Muscle of leg (tissue), 11 donors: ENCODE data around the gene KDM4B. TPM values are rescaled to one million over a fixed set of nuclear protein-coding genes. Genes with fewer than 3 reads are reported as not detected.

Source experiments
- DNase-seq: peaks from one replicate; pipeline ENCODE4 v3.0.0; 2013
- H3K27ac ChIP-seq: one replicate; pipeline ENCODE4 v1.5.1; 2013; ENCODE audit warnings: mild to moderate bottlenecking, low read length, control low read depth
- H3K27me3 ChIP-seq: one replicate; pipeline ENCODE4 v1.6.1; 2013; ENCODE audit warnings: low read length; ENCODE audit not compliant: control insufficient read depth, insufficient read depth
- H3K36me3 ChIP-seq: one replicate; pipeline ENCODE4 v1.6.1; 2013; ENCODE audit warnings: low read length; ENCODE audit not compliant: control insufficient read depth, insufficient read depth
- H3K4me1 ChIP-seq: one replicate; pipeline ENCODE4 v1.6.1; 2013; ENCODE audit warnings: low read length; ENCODE audit not compliant: control insufficient read depth, insufficient read depth
- H3K4me3 ChIP-seq: one replicate; pipeline ENCODE4 v1.5.1; 2013; ENCODE audit warnings: low read length, control low read depth
- H3K9me3 ChIP-seq: replicated peaks from 2 replicates; pipeline ENCODE4 v1.6.1; 2013; ENCODE audit warnings: low read depth, low read length; ENCODE audit not compliant: control insufficient read depth
- WGBS: methylation state at CpG from one replicate; pipeline ENCODE4 v1.1.5; 2013; ENCODE audit warnings: missing lambda C conversion rate; ENCODE audit not compliant: insufficient coverage; 5-methylcytosine and 5-hydroxymethylcytosine counted together
- polyA plus RNA-seq, 8 donors: library from polyadenylated mRNA; unstranded; fragments of 120-200 nt; gene quantifications; one replicate each; pipeline versions ENCODE4 v1.2.1 to v1.2.3, GENCODE V29; 2013; ENCODE audit warnings: inconsistent platforms in 1 of 8, low replicate concordance in 1 of 8; ENCODE audit not compliant: insufficient read length in 8 of 8, insufficient read depth in 1 of 8
- total RNA-seq: library from RNA; stranded (reverse); fragments of 120-200 nt; gene quantifications from one replicate; pipeline ENCODE4 v1.2.4, GENCODE V29; 2013

KDM4B gene
- total and polyA plus RNA-seq, 9 donors: 8.1 to 22.3 (median 21.1) TPM

- Histone ChIP-seq H3K4me1 (peaks cover 16% of the 10 kb centered on the region), H3K27ac (no peak overlapping the region), H3K27me3 (no peaks in the 10 kb centered on the region), H3K36me3 (peaks cover 50% of the 10 kb centered on the region), H3K4me3 (no peak overlapping the region), H3K9me3 (peaks cover 7% of the 10 kb centered on the region)
- DNase-seq: no peak
- 92% methylated on average over 5 of the region's 6 CpGs for WGBS
Measured at GRCh38 chr19:5112175-5112574, 143.3 kb downstream of the KDM4B start.

- 63% methylated on average over 20 of the region's 27 CpGs for WGBS
- peaks cover 7% of the 10 kb centered on the region for H3K9me3 ChIP-seq
- H3K4me1 ChIP-seq: peaks cover 12% of the 10 kb centered on the region
- peaks cover 43% of the 10 kb centered on the region for H3K36me3 ChIP-seq
- no peaks in the 10 kb centered on the region for H3K27me3 ChIP-seq
- H3K27ac ChIP-seq: no peak overlapping the region
- H3K4me3 ChIP-seq: no peak overlapping the region
- no peak for DNase-seq
Measured at GRCh38 chr19:5112681-5113575, 144.0 kb downstream of the KDM4B start.

- H3K4me1 ChIP-seq: peaks cover 20% of the 10 kb centered on the region
- no peak overlapping the region for H3K4me3 ChIP-seq
- H3K27ac ChIP-seq: no peak overlapping the region
- peaks cover 7% of the 10 kb centered on the region for H3K9me3 ChIP-seq
- DNase-seq: no peak
- H3K36me3 ChIP-seq: peaks cover 39% of the 10 kb centered on the region
- no peaks in the 10 kb centered on the region for H3K27me3 ChIP-seq
- 88% methylated on average over 37 of the region's 43 CpGs for WGBS
Measured at GRCh38 chr19:5113633-5114586, 145.0 kb downstream of the KDM4B start.

- peaks cover 41% of the 10 kb centered on the region for H3K36me3 ChIP-seq
- H3K4me1 ChIP-seq: peaks cover 20% of the 10 kb centered on the region
- H3K27ac ChIP-seq: no peak overlapping the region
- H3K27me3 ChIP-seq: no peaks in the 10 kb centered on the region
- WGBS: 71% methylated on average over 9 of the region's 11 CpGs
- peaks cover 7% of the 10 kb centered on the region for H3K9me3 ChIP-seq
- no peak for DNase-seq
- no peak overlapping the region for H3K4me3 ChIP-seq
Measured at GRCh38 chr19:5114727-5115126, 145.8 kb downstream of the KDM4B start.

GRCh38 chr19:5115351-5115750 lies 146.4 kb downstream of the KDM4B start:
- Histone ChIP-seq H3K9me3 (peaks cover 7% of the 10 kb centered on the region), H3K27ac (no peak overlapping the region), H3K4me3 (no peak overlapping the region), H3K36me3 (peaks cover 43% of the 10 kb centered on the region), H3K27me3 (no peaks in the 10 kb centered on the region), H3K4me1 (peaks cover 20% of the 10 kb centered on the region)
- 95% methylated on average over 5 of the region's 7 CpGs for WGBS
- no peak for DNase-seq

GRCh38 chr19:5115771-5116202 lies 146.9 kb downstream of the KDM4B start:
- H3K9me3 ChIP-seq: peaks cover 7% of the 10 kb centered on the region
- peaks cover 20% of the 10 kb centered on the region for H3K4me1 ChIP-seq
- H3K36me3 ChIP-seq: peaks cover 43% of the 10 kb centered on the region
- H3K27ac ChIP-seq: no peak overlapping the region
- WGBS: 83% methylated on average over 1 of the region's 6 CpGs
- H3K27me3 ChIP-seq: no peaks in the 10 kb centered on the region
- DNase-seq: no peak
- H3K4me3 ChIP-seq: no peak overlapping the region

GRCh38 chr19:5116292-5116691 lies 147.4 kb downstream of the KDM4B start:
- 86% methylated on average over 1 of the region's 2 CpGs for WGBS

GRCh38 chr19:5117421-5117820 lies 148.5 kb downstream of the KDM4B start:
- Histone ChIP-seq H3K36me3 (peaks cover 40% of the 10 kb centered on the region), H3K27me3 (no peaks in the 10 kb centered on the region), H3K4me3 (no peak overlapping the region), H3K9me3 (peaks cover 7% of the 10 kb centered on the region), H3K4me1 (peaks cover 20% of the 10 kb centered on the region), H3K27ac (no peak overlapping the region)
- no peak for DNase-seq
- 85% methylated on average over 9 of the region's 12 CpGs for WGBS

More at GRCh38 chr19:5116292-5116691, 147.4 kb downstream of the KDM4B start:
- Histone ChIP-seq H3K4me1 (peaks cover 20% of the 10 kb centered on the region), H3K9me3 (peaks cover 7% of the 10 kb centered on the region), H3K4me3 (no peak overlapping the region), H3K36me3 (peaks cover 43% of the 10 kb centered on the region), H3K27ac (no peak overlapping the region), H3K27me3 (no peaks in the 10 kb centered on the region)
- no peak for DNase-seq

- H3K4me3 ChIP-seq: no peak overlapping the region
- H3K4me1 ChIP-seq: peaks cover 20% of the 10 kb centered on the region
- H3K9me3 ChIP-seq: peaks cover 7% of the 10 kb centered on the region
- WGBS: 59% methylated on average over 13 of the region's 16 CpGs
- no peak for DNase-seq
- H3K27ac ChIP-seq: no peak overlapping the region
- H3K36me3 ChIP-seq: peaks cover 40% of the 10 kb centered on the region
- no peaks in the 10 kb centered on the region for H3K27me3 ChIP-seq
Measured at GRCh38 chr19:5118026-5118425, 149.1 kb downstream of the KDM4B start.
